Type B pancreatic cell (in vitro differentiated cells): ENCODE results near the gene ARHGAP11A. TPM values are rescaled to one million over a fixed set of nuclear protein-coding genes. Genes with fewer than 3 reads are reported as not detected.

Experiments used
- DNase-seq: peaks from one replicate; pipeline ENCODE4 v3.0.0; 2021; ENCODE audit warnings: mixed read lengths; ENCODE audit not compliant: unreplicated experiment; ENCODE audit errors: extremely low spot score
- H3K27ac Mint-ChIP-seq: 2 replicates; pipeline ENCODE4 v1.8.0; 2021; ENCODE audit warnings: mild to moderate bottlenecking, mixed read lengths
- H3K27me3 Mint-ChIP-seq: 2 replicates; pipeline ENCODE4 v1.8.0; 2021; ENCODE audit warnings: mixed read lengths
- H3K36me3 Mint-ChIP-seq: 2 replicates; pipeline ENCODE4 v1.8.0; 2021; ENCODE audit warnings: mixed read lengths
- H3K4me1 Mint-ChIP-seq: one replicate; pipeline ENCODE4 v1.8.0; 2021; ENCODE audit warnings: mixed read lengths; ENCODE audit not compliant: unreplicated experiment
- H3K4me3 Mint-ChIP-seq: 2 replicates; pipeline ENCODE4 v1.8.0; 2021; ENCODE audit warnings: mild to moderate bottlenecking, mixed read lengths
- H3K9me3 Mint-ChIP-seq: 2 replicates; pipeline ENCODE4 v1.8.0; 2021; ENCODE audit warnings: mixed read lengths
- total RNA-seq: library from RNA; stranded (reverse); gene quantifications from 2 replicates; pipeline ENCODE4 v1.2.1, GENCODE V29; 2021; ENCODE audit warnings: low replicate concordance
- TF ChIP-seq, protein P1 (sequence below): fragments of 200-600 bp; sonication (generic); conservative IDR thresholded peaks from 2 replicates; pipeline ENCODE4 v1.5.0; 2021; ENCODE audit warnings: antibody characterized with exemption, mild to moderate bottlenecking

Gene ARHGAP11A
- total RNA-seq, 1 donor from 2014 or later: 52.6 TPM

DNA sequence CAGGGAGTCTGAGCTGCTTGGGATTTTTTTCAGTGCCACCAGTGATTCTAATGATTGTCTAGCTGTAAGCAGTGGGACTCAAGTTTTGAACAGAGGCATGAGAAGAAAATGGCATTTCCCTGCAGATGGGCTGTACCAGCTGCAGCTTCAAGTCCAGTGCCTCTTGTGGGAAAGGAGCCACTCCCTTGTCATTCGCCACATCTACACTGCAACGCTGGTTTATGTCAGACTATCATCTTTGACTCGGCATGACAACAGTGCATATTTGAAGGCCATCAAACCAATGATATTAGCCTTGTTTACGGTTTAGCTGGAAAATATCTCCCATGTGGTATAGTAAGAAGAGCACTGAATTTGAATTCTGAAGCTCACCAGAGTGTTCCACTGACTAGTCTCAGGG lies 48.4 kb downstream of the ARHGAP11A start:
- TF ChIP-seq, protein P1, sequence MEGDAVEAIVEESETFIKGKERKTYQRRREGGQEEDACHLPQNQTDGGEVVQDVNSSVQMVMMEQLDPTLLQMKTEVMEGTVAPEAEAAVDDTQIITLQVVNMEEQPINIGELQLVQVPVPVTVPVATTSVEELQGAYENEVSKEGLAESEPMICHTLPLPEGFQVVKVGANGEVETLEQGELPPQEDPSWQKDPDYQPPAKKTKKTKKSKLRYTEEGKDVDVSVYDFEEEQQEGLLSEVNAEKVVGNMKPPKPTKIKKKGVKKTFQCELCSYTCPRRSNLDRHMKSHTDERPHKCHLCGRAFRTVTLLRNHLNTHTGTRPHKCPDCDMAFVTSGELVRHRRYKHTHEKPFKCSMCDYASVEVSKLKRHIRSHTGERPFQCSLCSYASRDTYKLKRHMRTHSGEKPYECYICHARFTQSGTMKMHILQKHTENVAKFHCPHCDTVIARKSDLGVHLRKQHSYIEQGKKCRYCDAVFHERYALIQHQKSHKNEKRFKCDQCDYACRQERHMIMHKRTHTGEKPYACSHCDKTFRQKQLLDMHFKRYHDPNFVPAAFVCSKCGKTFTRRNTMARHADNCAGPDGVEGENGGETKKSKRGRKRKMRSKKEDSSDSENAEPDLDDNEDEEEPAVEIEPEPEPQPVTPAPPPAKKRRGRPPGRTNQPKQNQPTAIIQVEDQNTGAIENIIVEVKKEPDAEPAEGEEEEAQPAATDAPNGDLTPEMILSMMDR: no peak
- DNase-seq: no peak
- no peak overlapping the region for H3K4me3 Mint-ChIP-seq
- H3K27ac Mint-ChIP-seq: no peak overlapping the region
- H3K4me1 Mint-ChIP-seq: peaks cover 15% of the 10 kb centered on the region
- H3K27me3 Mint-ChIP-seq: no peaks in the 10 kb centered on the region
- H3K36me3 Mint-ChIP-seq: no peaks in the 10 kb centered on the region
- no peaks in the 10 kb centered on the region for H3K9me3 Mint-ChIP-seq

DNA sequence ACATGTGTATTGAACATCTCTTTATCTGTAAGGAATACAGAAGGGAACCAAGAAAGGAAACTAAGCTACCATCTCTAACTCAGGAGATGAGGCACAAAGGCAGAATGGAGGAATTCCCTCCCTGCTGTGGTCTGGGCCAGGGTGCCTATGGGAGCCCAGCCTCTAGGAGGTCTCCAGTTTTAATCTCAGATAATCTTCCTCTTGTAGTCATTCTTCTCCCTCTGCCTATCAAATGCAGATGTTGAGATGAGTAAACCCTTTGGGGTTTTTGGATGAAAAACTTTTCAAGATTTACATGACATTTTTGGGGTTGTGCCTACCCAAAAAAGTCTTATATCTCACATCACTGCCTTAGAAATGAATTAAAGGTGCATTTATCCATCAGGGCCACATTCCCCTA lies 49.5 kb downstream of the ARHGAP11A start:
- TF ChIP-seq, protein P1: no peak
- H3K4me3 Mint-ChIP-seq: no peak overlapping the region
- no peaks in the 10 kb centered on the region for H3K36me3 Mint-ChIP-seq
- H3K9me3 Mint-ChIP-seq: no peaks in the 10 kb centered on the region
- peaks cover 19% of the 10 kb centered on the region for H3K4me1 Mint-ChIP-seq
- H3K27ac Mint-ChIP-seq: no peak overlapping the region
- no peaks in the 10 kb centered on the region for H3K27me3 Mint-ChIP-seq
- no peak for DNase-seq

DNA sequence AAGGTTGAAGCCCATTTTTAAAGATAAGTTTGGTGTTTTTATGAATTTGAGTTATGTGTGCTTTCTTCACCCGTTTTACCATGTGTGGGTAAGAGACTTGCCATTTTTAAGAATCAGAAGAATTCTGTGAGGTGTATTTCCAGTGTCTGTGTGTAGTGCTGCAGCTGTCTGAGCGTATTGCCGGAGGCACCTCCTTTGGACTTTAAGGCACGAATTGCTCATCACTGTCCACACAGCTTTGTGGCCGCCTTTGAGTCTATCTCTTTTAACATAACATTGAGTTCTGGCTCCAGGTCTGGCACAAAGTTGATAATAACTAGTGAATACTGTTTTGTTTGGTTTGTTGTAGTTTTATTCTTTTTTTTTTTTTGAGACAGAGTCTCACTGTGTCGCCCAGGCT lies 52.0 kb downstream of the ARHGAP11A start:
- Mint-ChIP-seq H3K4me1 (peaks cover 31% of the 10 kb centered on the region), H3K27me3 (no peaks in the 10 kb centered on the region), H3K36me3 (no peaks in the 10 kb centered on the region), H3K27ac (no peak overlapping the region), H3K9me3 (no peaks in the 10 kb centered on the region), H3K4me3 (no peak overlapping the region)
- TF ChIP-seq, protein P1: no peak
- no peak for DNase-seq

DNA sequence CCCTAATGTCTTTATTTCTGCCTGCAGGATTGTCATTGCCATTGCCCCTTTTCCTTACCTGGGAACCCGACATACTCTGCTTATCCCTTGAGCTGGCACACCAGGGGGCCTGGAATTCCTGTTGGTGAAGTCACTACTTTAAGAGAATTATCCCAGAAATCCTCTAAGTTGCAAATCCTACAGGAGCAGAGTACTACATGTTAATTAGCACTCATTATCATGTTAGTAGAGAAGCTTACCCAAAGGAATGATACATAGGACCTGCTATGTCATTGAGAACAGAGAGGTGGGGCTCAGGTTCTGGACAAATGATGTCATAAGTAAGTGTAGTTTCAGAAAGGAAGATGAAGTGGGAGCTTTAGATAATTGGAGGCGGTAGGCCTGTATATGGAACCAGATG lies 53.6 kb downstream of the ARHGAP11A start:
- Mint-ChIP-seq H3K27ac (no peak overlapping the region), H3K27me3 (no peaks in the 10 kb centered on the region), H3K9me3 (no peaks in the 10 kb centered on the region), H3K4me3 (peak overlapping the region; percentile 13), H3K4me1 (peaks cover 26% of the 10 kb centered on the region), H3K36me3 (no peaks in the 10 kb centered on the region)
- DNase-seq: no peak
- TF ChIP-seq, protein P1: no peak

DNA sequence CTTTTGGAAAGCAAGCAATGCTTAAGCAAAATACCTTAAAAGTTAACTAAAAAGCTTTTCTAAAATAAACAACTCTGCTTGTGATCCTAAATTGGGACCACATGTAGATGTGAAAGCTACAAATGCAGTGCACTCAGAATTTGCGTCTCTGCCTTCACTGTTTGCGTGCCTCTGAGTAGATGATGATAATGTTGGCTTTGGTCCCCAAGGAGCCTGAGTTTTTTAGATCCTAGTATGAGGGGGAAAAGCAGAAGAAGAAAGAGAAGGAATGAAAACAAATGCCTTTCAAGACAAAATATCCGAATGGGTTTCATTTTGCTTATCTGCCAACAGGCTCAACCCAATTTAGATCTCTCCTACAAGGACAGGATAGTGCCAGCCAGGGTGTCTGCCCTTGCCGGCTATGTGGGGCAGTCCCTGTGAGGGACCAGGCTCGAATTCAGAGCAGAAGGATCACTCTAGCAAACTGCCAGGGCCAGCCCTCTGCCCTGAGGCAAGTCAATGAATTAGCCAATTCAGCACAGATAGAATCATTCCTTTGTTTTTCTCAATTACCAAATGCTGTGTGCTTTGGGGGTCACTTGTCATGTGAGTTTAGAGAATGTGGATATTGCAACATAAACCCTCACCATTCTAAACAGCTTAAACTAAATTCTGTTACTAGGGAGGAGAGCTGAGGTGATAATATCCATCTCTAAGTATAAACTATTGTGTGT lies 54.8 kb downstream of the ARHGAP11A start:
- Mint-ChIP-seq H3K4me3 (peak overlapping the region; percentile 23), H3K27ac (peak overlapping the region; percentile 13), H3K9me3 (no peaks in the 10 kb centered on the region), H3K27me3 (no peaks in the 10 kb centered on the region), H3K4me1 (peaks cover 26% of the 10 kb centered on the region), H3K36me3 (no peaks in the 10 kb centered on the region)
- TF ChIP-seq, protein P1: no peak
- DNase-seq: no peak
